HG02840 (cell line): Measurements from ENCODE around the gene EI24.

Source experiments
- ATAC-seq: cut with Tn5 transposase; IDR thresholded peaks from one replicate; pipeline ENCODE4 v1.9.1; 2021; ENCODE audit warnings: mild to moderate bottlenecking, moderate library complexity, moderate number of reproducible peaks; ENCODE audit not compliant: unreplicated experiment, low FRiP score

Gene EI24

DNA sequence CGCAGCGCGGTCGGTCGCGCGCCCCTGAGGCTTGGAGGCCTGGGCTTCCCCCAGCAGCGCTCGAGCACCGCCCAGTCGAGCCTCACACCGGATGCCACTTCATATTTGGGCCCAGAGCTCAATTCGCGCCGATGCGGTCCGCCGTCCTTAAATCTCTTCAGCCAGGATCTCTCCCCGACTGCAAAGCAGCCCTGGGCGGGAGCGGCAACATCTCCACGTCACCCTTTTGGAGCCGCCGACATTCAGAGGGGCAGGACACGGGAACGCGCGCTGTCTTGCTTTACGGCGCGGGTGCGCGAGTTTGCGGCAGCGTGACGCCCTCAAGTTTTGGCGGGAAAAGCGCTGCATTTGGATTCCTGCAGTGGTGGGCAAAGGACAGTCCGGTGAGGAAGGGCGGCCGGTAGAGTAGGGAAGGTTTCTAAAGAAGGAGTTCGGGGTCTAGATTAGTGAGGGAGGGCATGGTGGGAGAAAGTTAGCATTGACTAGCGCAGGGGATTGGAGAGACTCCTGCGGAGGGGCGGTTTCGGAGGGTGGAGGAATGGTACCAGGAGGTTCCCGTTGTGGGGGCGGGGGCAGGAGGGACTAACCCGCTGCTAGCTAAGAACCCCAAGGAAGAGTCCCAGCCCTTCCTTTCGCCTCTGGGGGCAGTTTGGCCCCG, 56.5 kb downstream of the EI24 start:
- ATAC-seq, result peak; percentile 86

DNA sequence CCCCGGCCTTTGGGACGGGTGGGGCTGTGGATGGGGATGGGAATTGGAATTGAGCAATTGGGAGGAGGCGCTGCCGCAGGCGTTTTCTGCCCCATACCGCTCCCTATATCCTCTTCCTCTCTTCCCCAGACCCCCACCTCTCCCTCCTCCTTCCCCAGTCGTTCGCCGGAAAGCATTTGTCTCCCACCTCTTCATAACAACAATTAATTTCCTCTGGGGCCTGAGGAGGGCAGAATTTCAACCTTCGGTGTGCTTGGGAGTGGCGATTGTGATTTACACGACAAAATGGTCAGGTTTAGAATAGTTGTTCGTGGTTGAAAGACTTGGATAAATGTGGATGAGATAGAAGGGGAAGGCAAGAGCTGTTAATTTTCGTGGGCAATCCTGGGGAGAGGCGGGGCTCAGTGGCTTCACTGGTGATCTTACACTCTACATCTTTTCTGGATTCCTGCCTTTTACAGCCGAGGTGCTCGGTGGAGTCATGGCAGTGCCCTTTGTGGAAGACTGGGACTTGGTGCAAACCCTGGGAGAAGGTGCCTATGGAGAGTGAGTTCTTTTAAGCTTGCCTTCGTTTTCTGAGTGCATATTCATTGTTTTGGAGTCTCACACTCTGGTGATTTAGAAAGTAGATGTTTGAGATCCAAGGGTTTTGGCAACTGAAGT, 57.1 kb downstream of the EI24 start:
- peak; percentile 26 for ATAC-seq

DNA sequence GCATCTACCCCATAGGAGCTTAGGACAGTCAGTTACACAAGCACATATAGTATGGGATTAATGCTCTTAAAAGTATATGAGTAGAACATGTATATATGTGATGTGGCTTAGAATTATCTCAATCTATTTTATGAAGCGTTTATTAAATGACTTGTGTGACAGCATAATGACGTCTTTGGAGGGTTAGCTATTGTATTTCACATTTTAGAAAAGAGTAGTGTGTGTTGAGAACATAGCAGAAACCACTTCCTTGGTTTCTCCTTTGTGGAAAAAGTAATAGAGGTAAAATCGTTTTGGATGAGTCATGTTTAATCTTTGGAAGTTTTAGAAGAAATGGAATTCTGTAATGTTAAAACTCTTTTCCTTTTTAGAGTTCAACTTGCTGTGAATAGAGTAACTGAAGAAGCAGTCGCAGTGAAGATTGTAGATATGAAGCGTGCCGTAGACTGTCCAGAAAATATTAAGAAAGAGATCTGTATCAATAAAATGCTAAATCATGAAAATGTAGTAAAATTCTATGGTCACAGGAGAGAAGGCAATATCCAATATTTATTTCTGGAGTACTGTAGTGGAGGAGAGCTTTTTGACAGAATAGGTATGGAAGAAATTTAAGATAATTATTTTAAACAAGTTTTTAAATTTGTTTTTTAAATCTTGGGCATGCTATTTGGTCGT, 58.1 kb downstream of the EI24 start:
- no peak for ATAC-seq
